ENCODE measurements around the gene TRIM67.

GRCh38 chr1:231144416-231145193 is 17.3 kb upstream of the TRIM67 start:
- TF ChIP-seq CTCF (conservative IDR thresholded peaks at IDR 0.05) (no peak), EZH2 (IDR thresholded peaks at IDR 0.05; ENCODE audit: low read depth) (no peak)
